Measurements from ENCODE around the gene TUSC2. TPM values are rescaled to one million over a fixed set of nuclear protein-coding genes. Genes with fewer than 3 reads are reported as not detected.
A peak's percentile ranks its signal among the peaks of the same experiment; 100 is the strongest.

TUSC2 gene
- total RNA-seq, 1 donor, result 22.0 TPM

GRCh38 chr3:50298836-50299637 is 29.0 kb downstream of the TUSC2 start, which contains the start of the genes HYAL3 and NAA80:
HYAL3 (minus strand) TSS chr3:50299405; CDS start chr3:50295602, 3,803 bp downstream.
NAA80 (minus strand) TSS chr3:50299405; CDS start chr3:50297463, 1,942 bp downstream.
- peak; percentile 100 for DNase-seq (ENCODE audit: low read depth)
- no peak for TF ChIP-seq CTCF (IDR thresholded peaks at IDR 0.05; ENCODE audit: insufficient read depth, low read depth, low read length)

GRCh38 chr3:50297896-50298725 is 29.9 kb downstream of the TUSC2 start:
- peak; percentile 21 for TF ChIP-seq CTCF (IDR thresholded peaks at IDR 0.05; ENCODE audit: insufficient read depth, low read depth, low read length)
- no peak for DNase-seq (ENCODE audit: low read depth)

More at GRCh38 chr3:50298836-50299637, 29.0 kb downstream of the TUSC2 start, which contains the start of the genes HYAL3 and NAA80:
- peak within 1 kb of the TSS; percentile 81 for H3K4me3 ChIP-seq (ENCODE audit: low read depth, low read length)

GRCh38 chr3:50297384-50297775 is 30.6 kb downstream of the TUSC2 start:
- H3K4me3 ChIP-seq (ENCODE audit: low read depth, low read length), result no peak overlapping the region
- TF ChIP-seq CTCF (IDR thresholded peaks at IDR 0.05; ENCODE audit: insufficient read depth, low read depth, low read length), result no peak
- DNase-seq (ENCODE audit: low read depth), result no peak

More at GRCh38 chr3:50297896-50298725, 29.9 kb downstream of the TUSC2 start:
- peak overlapping the region; percentile 81 for H3K4me3 ChIP-seq (ENCODE audit: low read depth, low read length)

GRCh38 chr3:50296721-50297383 is 31.2 kb downstream of the TUSC2 start:
- no peak for TF ChIP-seq CTCF (IDR thresholded peaks at IDR 0.05; ENCODE audit: insufficient read depth, low read depth, low read length)
- no peak overlapping the region for H3K4me3 ChIP-seq (ENCODE audit: low read depth, low read length)
- no peak for DNase-seq (ENCODE audit: low read depth)

- TF ChIP-seq CTCF (IDR thresholded peaks at IDR 0.05; ENCODE audit: insufficient read depth, low read depth, low read length), result no peak
- H3K4me3 ChIP-seq (ENCODE audit: low read depth, low read length), result no peak overlapping the region
- DNase-seq (ENCODE audit: low read depth), result no peak
Observed at GRCh38 chr3:50295553-50296431, 32.2 kb downstream of the TUSC2 start.
